ENCODE measurements around the gene VCPKMT.
A peak's percentile ranks its signal among the peaks of the same experiment; 100 is the strongest.

Gene VCPKMT

GRCh38 chr14:50116181-50116956, at the start of gene VCPKMT:
Gene VCPKMT (minus strand): TSS chr14:50116572. CDS start chr14:50116552, 20 bp downstream.
- Histone ChIP-seq H3K9ac (ENCODE audit: low read length) (peak within 1 kb of the TSS; percentile 27), H3K9me3 (ENCODE audit: low read length) (no peaks in the 10 kb centered on the region), H3K4me1 (ENCODE audit: insufficient read depth, low read length) (peaks cover 12% of the 10 kb centered on the region), H3K4me3 (ENCODE audit: low read depth in 1 of 2, low read length in 2 of 2) (peak within 1 kb of the TSS; percentile 82 to 90), H3K27ac (ENCODE audit: low read depth, low read length) (peak within 1 kb of the TSS; percentile 87), H3K27me3 (ENCODE audit: control insufficient read depth in 1 of 2, insufficient read depth in 2 of 2, low read length in 2 of 2) (no peaks in the 10 kb centered on the region), H3K36me3 (ENCODE audit: insufficient read depth, low read length) (peaks cover 12% of the 10 kb centered on the region)

- H3K36me3 ChIP-seq (ENCODE audit: insufficient read depth, low read length): peaks cover 37% of the 10 kb centered on the region
- H3K4me1 ChIP-seq (ENCODE audit: insufficient read depth, low read length): no peaks in the 10 kb centered on the region
- H3K9me3 ChIP-seq (ENCODE audit: low read length): no peaks in the 10 kb centered on the region
- no peak overlapping the region for H3K9ac ChIP-seq (ENCODE audit: low read length)
- no peaks in the 10 kb centered on the region for H3K27me3 ChIP-seq (ENCODE audit: control insufficient read depth in 1 of 2, insufficient read depth in 2 of 2, low read length in 2 of 2)
- no peak overlapping the region for H3K27ac ChIP-seq (ENCODE audit: low read depth, low read length)
- H3K4me3 ChIP-seq (ENCODE audit: low read depth in 1 of 2, low read length in 2 of 2): no peak overlapping the region
These were observed 39.7 kb upstream of the VCPKMT start for GRCh38 chr14:50156111-50156510.

GRCh38 chr14:50148799-50149198, 32.4 kb upstream of the VCPKMT start:
- Histone ChIP-seq H3K9me3 (ENCODE audit: low read length) (no peaks in the 10 kb centered on the region), H3K27me3 (ENCODE audit: control insufficient read depth in 1 of 2, insufficient read depth in 2 of 2, low read length in 2 of 2) (no peaks in the 10 kb centered on the region), H3K9ac (ENCODE audit: low read length) (no peak overlapping the region), H3K4me3 (ENCODE audit: low read depth in 1 of 2, low read length in 2 of 2) (no peak overlapping the region), H3K27ac (ENCODE audit: low read depth, low read length) (no peak overlapping the region), H3K4me1 (ENCODE audit: insufficient read depth, low read length) (no peaks in the 10 kb centered on the region), H3K36me3 (ENCODE audit: insufficient read depth, low read length) (peaks cover 18% of the 10 kb centered on the region)

GRCh38 chr14:50139192-50139591, 22.8 kb upstream of the VCPKMT start:
- no peak overlapping the region for H3K9ac ChIP-seq (ENCODE audit: low read length)
- no peaks in the 10 kb centered on the region for H3K9me3 ChIP-seq (ENCODE audit: low read length)
- no peak overlapping the region for H3K4me3 ChIP-seq (ENCODE audit: low read depth in 1 of 2, low read length in 2 of 2)
- no peaks in the 10 kb centered on the region for H3K27me3 ChIP-seq (ENCODE audit: control insufficient read depth in 1 of 2, insufficient read depth in 2 of 2, low read length in 2 of 2)
- no peak overlapping the region for H3K27ac ChIP-seq (ENCODE audit: low read depth, low read length)
- no peaks in the 10 kb centered on the region for H3K36me3 ChIP-seq (ENCODE audit: insufficient read depth, low read length)
- H3K4me1 ChIP-seq (ENCODE audit: insufficient read depth, low read length): no peaks in the 10 kb centered on the region

- Histone ChIP-seq H3K9me3 (ENCODE audit: low read length) (no peaks in the 10 kb centered on the region), H3K27me3 (ENCODE audit: control insufficient read depth in 1 of 2, insufficient read depth in 2 of 2, low read length in 2 of 2) (no peaks in the 10 kb centered on the region), H3K27ac (ENCODE audit: low read depth, low read length) (no peak overlapping the region), H3K4me3 (ENCODE audit: low read depth in 1 of 2, low read length in 2 of 2) (no peak overlapping the region), H3K9ac (ENCODE audit: low read length) (no peak overlapping the region), H3K4me1 (ENCODE audit: insufficient read depth, low read length) (no peaks in the 10 kb centered on the region), H3K36me3 (ENCODE audit: insufficient read depth, low read length) (peaks cover 21% of the 10 kb centered on the region)
These were observed 11.4 kb upstream of the VCPKMT start for GRCh38 chr14:50127802-50128201.

- Histone ChIP-seq H3K9me3 (ENCODE audit: low read length) (no peaks in the 10 kb centered on the region), H3K4me3 (ENCODE audit: low read depth in 1 of 2, low read length in 2 of 2) (no peak overlapping the region), H3K36me3 (ENCODE audit: insufficient read depth, low read length) (peaks cover 10% of the 10 kb centered on the region), H3K27me3 (ENCODE audit: control insufficient read depth in 1 of 2, insufficient read depth in 2 of 2, low read length in 2 of 2) (no peaks in the 10 kb centered on the region), H3K4me1 (ENCODE audit: insufficient read depth, low read length) (no peaks in the 10 kb centered on the region), H3K27ac (ENCODE audit: low read depth, low read length) (no peak overlapping the region), H3K9ac (ENCODE audit: low read length) (no peak overlapping the region)
These were observed 6.7 kb upstream of the VCPKMT start for GRCh38 chr14:50123062-50123461.

GRCh38 chr14:50122291-50122690, 5.9 kb upstream of the VCPKMT start:
- no peaks in the 10 kb centered on the region for H3K9me3 ChIP-seq (ENCODE audit: low read length)
- no peak overlapping the region for H3K4me3 ChIP-seq (ENCODE audit: low read depth in 1 of 2, low read length in 2 of 2)
- H3K27ac ChIP-seq (ENCODE audit: low read depth, low read length): no peak overlapping the region
- H3K36me3 ChIP-seq (ENCODE audit: insufficient read depth, low read length): peaks cover 9% of the 10 kb centered on the region
- no peaks in the 10 kb centered on the region for H3K4me1 ChIP-seq (ENCODE audit: insufficient read depth, low read length)
- H3K9ac ChIP-seq (ENCODE audit: low read length): no peak overlapping the region
- H3K27me3 ChIP-seq (ENCODE audit: control insufficient read depth in 1 of 2, insufficient read depth in 2 of 2, low read length in 2 of 2): no peaks in the 10 kb centered on the region

GRCh38 chr14:50121486-50121885, 5.1 kb upstream of the VCPKMT start:
- no peak overlapping the region for H3K4me3 ChIP-seq (ENCODE audit: low read depth in 1 of 2, low read length in 2 of 2)
- no peak overlapping the region for H3K9ac ChIP-seq (ENCODE audit: low read length)
- no peak overlapping the region for H3K27ac ChIP-seq (ENCODE audit: low read depth, low read length)
- H3K9me3 ChIP-seq (ENCODE audit: low read length): no peaks in the 10 kb centered on the region
- H3K4me1 ChIP-seq (ENCODE audit: insufficient read depth, low read length): peaks cover 5% of the 10 kb centered on the region
- H3K36me3 ChIP-seq (ENCODE audit: insufficient read depth, low read length): peaks cover 9% of the 10 kb centered on the region
- H3K27me3 ChIP-seq (ENCODE audit: control insufficient read depth in 1 of 2, insufficient read depth in 2 of 2, low read length in 2 of 2): no peaks in the 10 kb centered on the region

- no peaks in the 10 kb centered on the region for H3K9me3 ChIP-seq (ENCODE audit: low read length)
- H3K27me3 ChIP-seq (ENCODE audit: control insufficient read depth in 1 of 2, insufficient read depth in 2 of 2, low read length in 2 of 2): no peaks in the 10 kb centered on the region
- no peak overlapping the region for H3K4me3 ChIP-seq (ENCODE audit: low read depth in 1 of 2, low read length in 2 of 2)
- peaks cover 12% of the 10 kb centered on the region for H3K4me1 ChIP-seq (ENCODE audit: insufficient read depth, low read length)
- peak overlapping the region; percentile 48 for H3K27ac ChIP-seq (ENCODE audit: low read depth, low read length)
- no peak overlapping the region for H3K9ac ChIP-seq (ENCODE audit: low read length)
- H3K36me3 ChIP-seq (ENCODE audit: insufficient read depth, low read length): peaks cover 12% of the 10 kb centered on the region
These were observed 1.1 kb upstream of the VCPKMT start for GRCh38 chr14:50117456-50117855.

- H3K4me1 ChIP-seq (ENCODE audit: insufficient read depth, low read length): peaks cover 12% of the 10 kb centered on the region
- H3K27ac ChIP-seq (ENCODE audit: low read depth, low read length): peak overlapping the region; percentile 87
- peak overlapping the region; percentile 27 for H3K9ac ChIP-seq (ENCODE audit: low read length)
- H3K27me3 ChIP-seq (ENCODE audit: control insufficient read depth in 1 of 2, insufficient read depth in 2 of 2, low read length in 2 of 2): no peaks in the 10 kb centered on the region
- H3K36me3 ChIP-seq (ENCODE audit: insufficient read depth, low read length): peaks cover 12% of the 10 kb centered on the region
- peak overlapping the region; percentile 23 to 82 for H3K4me3 ChIP-seq (ENCODE audit: low read depth in 1 of 2, low read length in 2 of 2)
- no peaks in the 10 kb centered on the region for H3K9me3 ChIP-seq (ENCODE audit: low read length)
These were observed 594 bp upstream of the VCPKMT start for GRCh38 chr14:50116966-50117365.

- Histone ChIP-seq H3K27ac (ENCODE audit: low read depth, low read length) (no peak overlapping the region), H3K4me1 (ENCODE audit: insufficient read depth, low read length) (peaks cover 12% of the 10 kb centered on the region), H3K9ac (ENCODE audit: low read length) (no peak overlapping the region), H3K9me3 (ENCODE audit: low read length) (no peaks in the 10 kb centered on the region), H3K36me3 (ENCODE audit: insufficient read depth, low read length) (peaks cover 23% of the 10 kb centered on the region), H3K27me3 (ENCODE audit: control insufficient read depth in 1 of 2, insufficient read depth in 2 of 2, low read length in 2 of 2) (no peaks in the 10 kb centered on the region), H3K4me3 (ENCODE audit: low read depth in 1 of 2, low read length in 2 of 2) (no peak overlapping the region)
These were observed 2.9 kb downstream of the VCPKMT start for GRCh38 chr14:50113381-50114035.

All from muscle layer of colon (tissue), 2 donors.